HUDEP-2 (cell line): ENCODE measurements around the gene RAD51D.
"Not testable (repeated sequence)": the region's sequence is repeated elsewhere in the genome, so short reads cannot be mapped to it uniquely, and the experiment has no call there.

ENCODE experiments used
- DNase-seq, 76 experiments: peaks; one replicate each; lab custom pipeline; 2025; ENCODE audit not compliant: unreplicated experiment in 76 of 76; lab: John Stamatoyannopoulos, UW

The RAD51D gene

GRCh38 chr17:35142467-35142796 lies 22.8 kb upstream of the RAD51D start:
- DNase-seq: no peak

DNA sequence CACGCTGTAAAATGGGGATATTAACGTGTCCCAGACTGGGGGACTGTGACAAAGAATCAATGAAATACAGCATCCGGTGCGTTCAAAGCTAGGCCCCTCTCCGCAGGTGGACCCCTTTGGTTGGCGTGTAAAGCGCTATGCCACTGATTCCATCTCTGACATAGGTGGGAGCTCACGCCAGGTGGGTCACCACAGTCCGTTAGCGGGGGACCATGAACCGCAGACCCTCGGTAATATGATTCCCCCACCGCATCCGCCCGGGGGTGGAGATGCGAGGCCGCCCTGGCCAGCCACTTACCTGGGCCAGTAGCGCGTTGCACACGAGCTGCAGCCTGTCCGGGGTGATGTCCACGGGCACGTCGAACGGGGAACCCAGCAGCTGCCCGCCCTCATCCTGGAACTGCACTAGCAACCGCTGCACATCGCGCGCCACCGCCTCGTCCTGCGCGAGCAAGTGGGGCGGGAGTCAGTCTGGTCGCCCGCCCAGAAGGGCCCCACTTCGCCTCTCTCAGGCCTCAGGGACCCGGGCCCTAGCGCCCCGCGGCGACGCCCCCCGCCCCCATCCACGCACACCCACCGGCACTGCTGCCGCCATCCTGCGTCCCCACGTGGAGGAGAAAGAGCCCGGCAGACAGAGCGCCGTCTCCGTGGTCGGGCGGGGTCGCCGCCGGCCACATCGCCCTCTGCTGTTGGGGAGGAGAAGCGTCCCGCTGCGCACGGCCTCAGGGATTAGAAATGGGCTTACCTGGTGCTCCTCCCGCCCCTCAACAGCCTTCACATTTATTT lies 22.2 kb upstream of the RAD51D start, which contains the start of gene NLE1:
Gene NLE1 (minus strand): TSS at position 623 of the 786 bp plus-strand sequence. CDS start 28 bp downstream, at position 595.
- peak in 71 of 76 experiments; percentile 18 to 87 (median 70) for DNase-seq

- DNase-seq: no peak
Measured at GRCh38 chr17:35138218-35138617, 18.6 kb upstream of the RAD51D start.

GRCh38 chr17:35135322-35135721 lies 15.7 kb upstream of the RAD51D start:
- peak in 3 of 76 experiments; percentile 2 to 12 (median 3) for DNase-seq

GRCh38 chr17:35132816-35133550 lies 13.3 kb upstream of the RAD51D start:
- DNase-seq: no peak

- no peak for DNase-seq
Measured at GRCh38 chr17:35132099-35132498, 12.4 kb upstream of the RAD51D start.

GRCh38 chr17:35130392-35130791 lies 10.7 kb upstream of the RAD51D start:
- no peak for DNase-seq

DNA sequence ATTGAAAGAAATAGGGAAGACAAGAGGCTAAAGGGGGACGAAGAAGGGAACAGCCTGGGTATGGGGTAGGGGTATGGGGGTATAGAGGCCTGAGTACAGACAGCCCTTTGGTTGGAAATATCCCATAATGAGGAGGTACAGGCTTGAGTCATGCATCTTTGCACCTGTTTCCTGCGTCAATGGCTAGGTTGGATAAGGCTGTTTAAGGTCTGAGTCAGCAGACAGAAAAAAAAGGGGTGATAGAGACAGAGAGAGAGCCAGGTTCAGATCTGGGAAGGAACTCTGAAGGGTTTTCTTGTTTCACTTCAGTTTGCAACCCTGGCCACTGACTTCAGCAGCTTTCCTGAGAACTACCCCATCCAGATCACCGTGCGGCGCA lies 10.3 kb upstream of the RAD51D start:
- no peak for DNase-seq

DNA sequence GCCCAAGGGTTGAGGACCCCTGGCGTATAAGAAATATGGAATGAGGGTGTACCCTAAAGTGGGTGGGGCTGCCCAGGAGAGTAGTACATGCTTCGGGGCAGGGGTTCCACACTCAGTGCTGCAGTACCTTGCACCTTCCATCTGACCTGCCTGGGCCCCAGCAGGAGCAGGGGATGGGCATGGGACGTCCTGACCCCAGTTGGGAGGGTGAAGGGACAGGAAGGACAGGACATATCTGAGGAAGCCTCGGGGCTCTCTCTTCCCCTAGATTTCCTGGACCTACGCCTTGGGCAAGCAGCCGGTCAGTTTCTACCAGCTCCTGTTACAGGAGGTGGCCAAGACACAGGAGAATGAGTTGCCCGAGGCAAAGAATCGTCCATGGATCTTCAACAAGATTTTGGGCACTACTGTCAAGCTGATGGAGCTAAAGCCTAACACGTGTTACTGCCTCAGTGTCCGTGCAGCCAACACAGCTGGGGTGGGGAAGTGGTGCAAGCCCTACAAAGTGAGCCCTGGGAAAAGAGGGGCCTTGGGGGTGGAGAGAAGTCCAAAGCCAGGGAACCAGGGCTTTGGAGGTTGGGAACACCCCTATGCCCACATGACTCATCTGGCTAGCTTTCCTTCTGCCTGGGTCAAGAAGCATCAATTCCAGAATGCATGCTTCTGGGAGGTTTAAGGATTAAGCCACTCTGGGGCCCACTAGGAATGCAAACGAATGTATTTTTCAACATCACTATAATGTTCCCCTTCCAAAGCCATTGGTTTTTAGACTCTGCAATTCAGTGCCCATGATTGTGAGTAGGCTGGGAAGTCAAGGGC lies 9.7 kb upstream of the RAD51D start:
- no peak for DNase-seq

- DNase-seq: no peak
Measured at GRCh38 chr17:35127751-35128514, 8.3 kb upstream of the RAD51D start.

DNA sequence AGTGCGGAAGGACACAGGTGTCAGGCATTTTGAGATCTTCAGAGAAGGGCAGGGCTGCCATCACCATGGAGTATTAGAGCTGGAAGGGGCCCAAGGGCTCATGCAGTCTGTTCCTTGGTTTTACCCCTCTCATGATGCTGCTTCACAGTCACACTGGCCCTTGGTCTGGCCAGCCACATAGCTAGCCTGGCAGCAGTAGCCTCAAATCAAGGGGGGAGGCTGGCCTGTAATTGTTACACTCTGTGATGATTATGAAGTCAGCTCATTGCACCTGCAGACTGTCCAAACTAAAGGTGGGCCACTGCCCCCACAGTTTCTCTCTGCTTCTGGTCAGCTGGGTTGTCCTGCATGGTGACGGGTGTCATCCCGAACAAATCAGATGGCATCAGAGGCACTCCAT lies 1.7 kb upstream of the RAD51D start, which contains the start of gene FNDC8:
Gene FNDC8 (plus strand): TSS at position 301 of the 400 bp plus-strand sequence. CDS start 79 bp downstream, at position 380.
- DNase-seq: no peak

DNA sequence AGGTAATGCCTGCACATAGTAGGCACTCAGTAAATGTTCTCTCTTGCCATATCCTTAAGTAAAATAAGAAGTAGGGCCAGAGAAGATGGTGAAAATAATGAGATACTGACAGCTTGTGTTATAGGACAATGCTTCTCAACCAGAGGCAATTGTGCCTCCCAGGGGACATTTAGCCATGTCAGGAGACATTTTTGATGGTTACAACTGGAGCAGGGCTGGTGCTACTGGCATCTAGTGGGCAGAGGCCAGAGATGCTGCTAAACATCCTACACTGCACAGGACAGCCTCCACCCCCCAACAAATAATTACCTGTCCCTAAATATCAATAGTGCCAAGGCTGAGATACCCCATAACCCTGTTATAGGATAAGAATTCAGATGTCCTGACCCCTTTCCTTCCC lies 1.7 kb downstream of the RAD51D start:
- peak in 23 of 76 experiments; percentile 5 to 48 (median 25) for DNase-seq

- DNase-seq: no peak
Measured at GRCh38 chr17:35116845-35117244, 2.8 kb downstream of the RAD51D start.

GRCh38 chr17:35110791-35111190 lies 8.9 kb downstream of the RAD51D start:
- DNase-seq: not testable (repeated sequence)

- DNase-seq: no peak
Measured at GRCh38 chr17:35104844-35105450, 14.7 kb downstream of the RAD51D start.

GRCh38 chr17:35103271-35103670 lies 16.4 kb downstream of the RAD51D start:
- no peak for DNase-seq

DNA sequence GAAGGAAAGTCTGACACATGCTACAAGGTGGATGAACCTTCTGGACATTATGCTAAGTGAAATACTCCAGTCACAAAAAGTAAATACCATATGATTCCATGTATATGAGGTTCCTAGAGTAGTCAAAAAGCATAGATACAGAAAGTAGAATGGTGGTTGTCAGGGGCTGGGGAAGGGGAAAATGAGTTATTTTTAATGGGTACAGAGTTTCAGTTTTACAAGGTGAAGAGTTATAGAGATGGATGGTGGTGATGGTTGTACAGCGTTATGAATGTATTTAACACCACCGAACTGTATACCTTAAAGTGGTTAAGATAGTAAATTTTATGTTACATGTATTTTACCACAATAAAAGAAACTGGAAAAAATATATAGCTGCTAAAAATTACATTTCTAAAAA lies 17.9 kb downstream of the RAD51D start:
- DNase-seq: no peak

GRCh38 chr17:35101036-35101435 lies 18.6 kb downstream of the RAD51D start:
- DNase-seq: no peak

DNA sequence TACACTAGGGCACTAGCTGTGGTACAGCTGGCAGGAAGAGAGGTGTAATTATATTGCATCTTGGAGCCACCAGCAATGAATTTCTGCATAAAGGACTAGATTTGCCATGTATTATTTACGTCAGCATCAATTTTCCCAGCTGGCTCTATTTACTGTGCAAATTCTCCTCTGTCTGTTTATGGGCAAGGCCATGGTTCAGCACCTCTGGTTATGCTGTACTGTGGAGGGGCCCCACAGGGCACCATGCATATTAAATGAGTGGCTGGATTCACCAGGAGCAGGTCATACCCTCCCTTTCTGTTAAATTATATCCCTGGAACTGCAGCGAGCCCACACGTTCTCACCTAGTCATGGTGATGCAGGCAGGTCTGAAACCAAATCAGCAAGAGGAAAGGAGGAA lies 19.8 kb downstream of the RAD51D start:
- DNase-seq: no peak

DNA sequence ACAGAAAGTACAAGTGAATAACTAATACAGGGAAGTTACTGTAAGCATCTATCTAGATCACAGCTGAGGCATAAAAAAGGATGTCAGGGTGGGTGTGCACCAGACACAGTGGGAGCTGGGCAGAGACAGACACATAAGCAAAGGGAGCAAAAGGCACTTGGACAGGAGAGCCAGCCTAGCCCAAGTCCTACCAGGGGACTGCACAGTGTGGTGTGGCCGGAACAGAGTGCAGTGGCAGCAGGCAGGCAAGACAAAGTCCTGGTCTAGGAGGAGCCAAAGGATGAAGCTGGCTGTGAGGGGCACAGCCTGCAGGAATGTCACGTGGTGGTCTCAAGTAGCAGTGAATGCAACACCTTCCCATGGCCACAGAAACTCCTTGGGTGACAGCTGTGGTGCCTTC lies 21.9 kb downstream of the RAD51D start:
- no peak for DNase-seq
